ENCODE results near the gene WDFY2.

DNA sequence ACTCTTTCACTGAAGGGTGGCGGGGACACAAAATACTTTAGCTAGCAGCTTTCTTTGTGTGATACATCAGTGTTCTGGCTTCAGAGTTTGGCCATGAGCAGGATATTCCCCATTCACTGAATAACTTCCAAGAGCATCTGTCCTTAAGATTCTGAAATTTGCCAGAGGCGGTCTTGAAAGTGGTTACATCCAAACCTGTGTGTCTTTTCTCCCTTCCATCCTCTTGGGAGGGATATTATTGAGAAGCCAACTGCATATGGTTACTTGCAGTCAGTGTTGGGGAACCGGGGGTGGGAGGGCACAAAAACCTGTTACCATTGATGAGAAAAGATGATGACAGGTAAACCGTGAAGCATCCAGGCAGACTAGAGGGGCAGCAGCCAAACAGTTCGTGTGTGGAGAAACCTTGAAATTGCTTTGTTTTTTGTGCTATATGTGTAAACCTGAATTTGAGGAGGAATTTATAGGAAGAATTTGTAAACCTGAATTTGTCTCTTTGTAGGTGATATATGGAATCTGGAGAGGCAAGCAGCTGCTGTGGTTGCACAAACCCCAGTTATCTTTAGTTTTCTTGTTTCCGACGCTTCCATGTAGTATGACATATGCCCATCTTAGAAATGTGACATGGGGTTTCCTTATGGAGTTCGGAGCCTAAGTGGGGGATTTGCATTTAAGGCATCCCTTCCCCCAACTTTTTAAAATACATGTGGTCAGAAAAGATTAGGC, 104.8 kb downstream of the WDFY2 start:
- TF ChIP-seq, protein P1, sequence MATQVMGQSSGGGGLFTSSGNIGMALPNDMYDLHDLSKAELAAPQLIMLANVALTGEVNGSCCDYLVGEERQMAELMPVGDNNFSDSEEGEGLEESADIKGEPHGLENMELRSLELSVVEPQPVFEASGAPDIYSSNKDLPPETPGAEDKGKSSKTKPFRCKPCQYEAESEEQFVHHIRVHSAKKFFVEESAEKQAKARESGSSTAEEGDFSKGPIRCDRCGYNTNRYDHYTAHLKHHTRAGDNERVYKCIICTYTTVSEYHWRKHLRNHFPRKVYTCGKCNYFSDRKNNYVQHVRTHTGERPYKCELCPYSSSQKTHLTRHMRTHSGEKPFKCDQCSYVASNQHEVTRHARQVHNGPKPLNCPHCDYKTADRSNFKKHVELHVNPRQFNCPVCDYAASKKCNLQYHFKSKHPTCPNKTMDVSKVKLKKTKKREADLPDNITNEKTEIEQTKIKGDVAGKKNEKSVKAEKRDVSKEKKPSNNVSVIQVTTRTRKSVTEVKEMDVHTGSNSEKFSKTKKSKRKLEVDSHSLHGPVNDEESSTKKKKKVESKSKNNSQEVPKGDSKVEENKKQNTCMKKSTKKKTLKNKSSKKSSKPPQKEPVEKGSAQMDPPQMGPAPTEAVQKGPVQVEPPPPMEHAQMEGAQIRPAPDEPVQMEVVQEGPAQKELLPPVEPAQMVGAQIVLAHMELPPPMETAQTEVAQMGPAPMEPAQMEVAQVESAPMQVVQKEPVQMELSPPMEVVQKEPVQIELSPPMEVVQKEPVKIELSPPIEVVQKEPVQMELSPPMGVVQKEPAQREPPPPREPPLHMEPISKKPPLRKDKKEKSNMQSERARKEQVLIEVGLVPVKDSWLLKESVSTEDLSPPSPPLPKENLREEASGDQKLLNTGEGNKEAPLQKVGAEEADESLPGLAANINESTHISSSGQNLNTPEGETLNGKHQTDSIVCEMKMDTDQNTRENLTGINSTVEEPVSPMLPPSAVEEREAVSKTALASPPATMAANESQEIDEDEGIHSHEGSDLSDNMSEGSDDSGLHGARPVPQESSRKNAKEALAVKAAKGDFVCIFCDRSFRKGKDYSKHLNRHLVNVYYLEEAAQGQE (IDR thresholded peaks at IDR 0.05) = no peak
- TF ChIP-seq, protein P2, sequence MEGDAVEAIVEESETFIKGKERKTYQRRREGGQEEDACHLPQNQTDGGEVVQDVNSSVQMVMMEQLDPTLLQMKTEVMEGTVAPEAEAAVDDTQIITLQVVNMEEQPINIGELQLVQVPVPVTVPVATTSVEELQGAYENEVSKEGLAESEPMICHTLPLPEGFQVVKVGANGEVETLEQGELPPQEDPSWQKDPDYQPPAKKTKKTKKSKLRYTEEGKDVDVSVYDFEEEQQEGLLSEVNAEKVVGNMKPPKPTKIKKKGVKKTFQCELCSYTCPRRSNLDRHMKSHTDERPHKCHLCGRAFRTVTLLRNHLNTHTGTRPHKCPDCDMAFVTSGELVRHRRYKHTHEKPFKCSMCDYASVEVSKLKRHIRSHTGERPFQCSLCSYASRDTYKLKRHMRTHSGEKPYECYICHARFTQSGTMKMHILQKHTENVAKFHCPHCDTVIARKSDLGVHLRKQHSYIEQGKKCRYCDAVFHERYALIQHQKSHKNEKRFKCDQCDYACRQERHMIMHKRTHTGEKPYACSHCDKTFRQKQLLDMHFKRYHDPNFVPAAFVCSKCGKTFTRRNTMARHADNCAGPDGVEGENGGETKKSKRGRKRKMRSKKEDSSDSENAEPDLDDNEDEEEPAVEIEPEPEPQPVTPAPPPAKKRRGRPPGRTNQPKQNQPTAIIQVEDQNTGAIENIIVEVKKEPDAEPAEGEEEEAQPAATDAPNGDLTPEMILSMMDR (IDR thresholded peaks at IDR 0.05; ENCODE audit: low read depth, low read length, missing input control) = no peak
- TF ChIP-seq FOXA1 (IDR thresholded peaks at IDR 0.05) (no peak), RXRA (IDR thresholded peaks at IDR 0.05) (no peak), RAD21 (IDR thresholded peaks at IDR 0.05) (no peak), NR2F2 (IDR thresholded peaks at IDR 0.05) (no peak), HNF4A (conservative IDR thresholded peaks at IDR 0.05) (no peak), YY1 (IDR thresholded peaks at IDR 0.05) (no peak), JUND (IDR thresholded peaks at IDR 0.05) (no peak)
- TF ChIP-seq, protein P3, sequence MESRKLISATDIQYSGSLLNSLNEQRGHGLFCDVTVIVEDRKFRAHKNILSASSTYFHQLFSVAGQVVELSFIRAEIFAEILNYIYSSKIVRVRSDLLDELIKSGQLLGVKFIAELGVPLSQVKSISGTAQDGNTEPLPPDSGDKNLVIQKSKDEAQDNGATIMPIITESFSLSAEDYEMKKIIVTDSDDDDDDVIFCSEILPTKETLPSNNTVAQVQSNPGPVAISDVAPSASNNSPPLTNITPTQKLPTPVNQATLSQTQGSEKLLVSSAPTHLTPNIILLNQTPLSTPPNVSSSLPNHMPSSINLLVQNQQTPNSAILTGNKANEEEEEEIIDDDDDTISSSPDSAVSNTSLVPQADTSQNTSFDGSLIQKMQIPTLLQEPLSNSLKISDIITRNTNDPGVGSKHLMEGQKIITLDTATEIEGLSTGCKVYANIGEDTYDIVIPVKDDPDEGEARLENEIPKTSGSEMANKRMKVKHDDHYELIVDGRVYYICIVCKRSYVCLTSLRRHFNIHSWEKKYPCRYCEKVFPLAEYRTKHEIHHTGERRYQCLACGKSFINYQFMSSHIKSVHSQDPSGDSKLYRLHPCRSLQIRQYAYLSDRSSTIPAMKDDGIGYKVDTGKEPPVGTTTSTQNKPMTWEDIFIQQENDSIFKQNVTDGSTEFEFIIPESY (IDR thresholded peaks at IDR 0.05) = no peak
- TF ChIP-seq, protein P4, sequence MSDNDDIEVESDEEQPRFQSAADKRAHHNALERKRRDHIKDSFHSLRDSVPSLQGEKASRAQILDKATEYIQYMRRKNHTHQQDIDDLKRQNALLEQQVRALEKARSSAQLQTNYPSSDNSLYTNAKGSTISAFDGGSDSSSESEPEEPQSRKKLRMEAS (IDR thresholded peaks at IDR 0.05) = no peak
